Gastrocnemius medialis (tissue), 4 donors: Measurements from ENCODE around the gene UAP1L1.

Experiments used
- CTCF ChIP-seq, 5 experiments: fragments of 450-650 bp in 3 of 5; fragments of 200-600 bp in 2 of 5; sonication (generic) in 2 of 5; IDR thresholded peaks in 4 of 5; conservative IDR thresholded peaks in 1 of 5; 1 replicate in 4 of 5; 2 replicates in 1 of 5; pipeline ENCODE4 v1.5.1; 2016 to 2019; ENCODE audit warnings: antibody characterized with exemption in 5 of 5, mild to moderate bottlenecking in 3 of 5, moderate library complexity in 3 of 5
- POLR2A ChIP-seq, 2 donors: fragments of 450-650 bp; IDR thresholded peaks; one replicate each; pipeline ENCODE4 v1.6.1; 2017; ENCODE audit warnings: antibody characterized with exemption in 2 of 2, mild to moderate bottlenecking in 2 of 2, moderate library complexity in 2 of 2

DNA sequence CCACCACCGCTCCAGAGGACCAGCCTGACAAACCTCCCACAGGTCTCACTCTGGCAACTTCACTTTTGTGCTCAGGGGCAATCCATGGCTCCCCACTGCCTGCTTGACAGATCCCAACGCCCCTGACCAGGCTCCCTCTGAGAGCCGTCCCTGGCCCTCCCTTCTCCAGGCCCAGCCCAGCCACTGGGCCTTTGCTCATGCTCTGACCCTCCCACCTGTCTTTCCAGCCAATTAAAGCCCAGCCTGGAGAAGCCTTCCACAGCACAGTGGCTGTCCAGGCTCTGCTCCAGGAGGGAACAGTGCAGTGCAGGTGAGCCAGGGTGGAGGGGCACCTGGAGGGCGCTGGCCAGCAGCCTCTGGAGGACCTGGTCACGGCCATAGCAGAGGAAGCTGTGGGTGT, 26.7 kb upstream of the UAP1L1 start:
- TF ChIP-seq CTCF (IDR thresholded peaks at IDR 0.05 in 4 of 5, conservative IDR thresholded peaks at IDR 0.05 in 1 of 5) (no peak), POLR2A (IDR thresholded peaks at IDR 0.05) (no peak)
